Mesenchymal stem cell (in vitro differentiated cells and primary cell): ENCODE measurements around the gene CLCNKA.
"Not testable (repeated sequence)": the region's sequence is repeated elsewhere in the genome, so short reads cannot be mapped to it uniquely, and the experiment has no call there.

Experiments used
- DNase-seq: peaks from one replicate; pipeline ENCODE4 v3.0.0-alpha.2; 2013
- H2AFZ ChIP-seq: one replicate; pipeline ENCODE4 v1.6.1; 2013; ENCODE audit warnings: low read depth, mild to moderate bottlenecking, control low read depth, inconsistent platforms, low read length, moderate library complexity
- H2AK5ac ChIP-seq: 2 replicates; pipeline ENCODE4 v1.6.1; 2013; ENCODE audit warnings: low read length, moderate library complexity, mild to moderate bottlenecking, inconsistent platforms; ENCODE audit not compliant: severe bottlenecking
- H2BK120ac ChIP-seq: one replicate; pipeline ENCODE4 v1.6.1; 2013; ENCODE audit warnings: low read depth, mild to moderate bottlenecking, inconsistent platforms, low read length, moderate library complexity
- H2BK12ac ChIP-seq, 2 experiments: one replicate each; pipeline ENCODE4 v1.6.1; 2013; ENCODE audit warnings: inconsistent platforms in 2 of 2, low read length in 2 of 2, mild to moderate bottlenecking in 2 of 2, moderate library complexity in 2 of 2, control low read depth in 1 of 2
- H2BK15ac ChIP-seq: one replicate; pipeline ENCODE4 v1.6.1; 2013; ENCODE audit warnings: mild to moderate bottlenecking, low read depth, inconsistent platforms; ENCODE audit not compliant: poor library complexity, severe bottlenecking
- H2BK5ac ChIP-seq: 2 replicates; pipeline ENCODE4 v1.6.1; 2013; ENCODE audit warnings: low read depth, mild to moderate bottlenecking, low read length, control low read depth, inconsistent platforms; ENCODE audit not compliant: poor library complexity, severe bottlenecking
- H3K14ac ChIP-seq, 2 experiments: one replicate each; pipeline ENCODE4 v1.6.1; 2013; ENCODE audit warnings: inconsistent platforms in 2 of 2, low read length in 2 of 2, control low read depth in 1 of 2, mild to moderate bottlenecking in 1 of 2, moderate library complexity in 1 of 2
- H3K18ac ChIP-seq, 2 experiments: one replicate each; pipeline ENCODE4 v1.6.1; 2013; ENCODE audit warnings: inconsistent platforms in 2 of 2, low read length in 2 of 2, control low read depth in 1 of 2, low read depth in 1 of 2, mild to moderate bottlenecking in 1 of 2
- H3K23ac ChIP-seq, 2 experiments: one replicate each; pipeline ENCODE4 v1.6.1; 2013; ENCODE audit warnings: inconsistent platforms in 2 of 2, low read length in 2 of 2, mild to moderate bottlenecking in 2 of 2, moderate library complexity in 2 of 2, control low read depth in 1 of 2
- H3K27ac ChIP-seq: 2 replicates; pipeline ENCODE4 v1.5.1; 2013; ENCODE audit warnings: mild to moderate bottlenecking, moderate library complexity, low read length, control low read depth, inconsistent platforms; ENCODE audit not compliant: poor library complexity, severe bottlenecking
- H3K27me3 ChIP-seq, 2 experiments: 2 replicates each; pipeline versions ENCODE4 v1.6.1 to v1.7.0; 2013; ENCODE audit warnings: low read length in 2 of 2, mild to moderate bottlenecking in 2 of 2, moderate library complexity in 2 of 2, control low read depth in 1 of 2, inconsistent platforms in 1 of 2; ENCODE audit not compliant: control insufficient read depth in 1 of 2, insufficient read depth in 1 of 2
- H3K36me3 ChIP-seq, 2 experiments: 2 replicates each; pipeline versions ENCODE4 v1.6.1 to v1.7.0; 2013; ENCODE audit warnings: low read length in 2 of 2, control low read depth in 1 of 2, inconsistent platforms in 1 of 2, low read depth in 1 of 2, mild to moderate bottlenecking in 1 of 2; ENCODE audit not compliant: insufficient read depth in 2 of 2, control insufficient read depth in 1 of 2
- H3K4ac ChIP-seq, 2 experiments: one replicate each; pipeline ENCODE4 v1.6.1; 2013; ENCODE audit warnings: inconsistent platforms in 2 of 2, low read length in 2 of 2, mild to moderate bottlenecking in 2 of 2, moderate library complexity in 2 of 2, control low read depth in 1 of 2, low read depth in 1 of 2
- H3K4me1 ChIP-seq: 2 replicates; pipeline ENCODE4 v1.6.1; 2013; ENCODE audit warnings: low read depth, low read length, control low read depth; ENCODE audit not compliant: control insufficient read depth, insufficient read depth
- H3K4me2 ChIP-seq: 2 replicates; pipeline ENCODE4 v1.6.1; 2013; ENCODE audit warnings: low read length, mild to moderate bottlenecking, inconsistent platforms; ENCODE audit not compliant: poor library complexity, severe bottlenecking
- H3K4me3 ChIP-seq, 2 experiments: 2 replicates each; pipeline versions ENCODE4 v1.5.1 to v1.7.0; 2013; ENCODE audit warnings: low read length in 2 of 2, mild to moderate bottlenecking in 2 of 2, control low read depth in 1 of 2, low read depth in 1 of 2; ENCODE audit not compliant: insufficient read depth in 1 of 2
- H3K79me1 ChIP-seq: replicated peaks from 2 replicates; pipeline ENCODE4 v1.6.1; 2013; ENCODE audit warnings: mild to moderate bottlenecking, control low read depth, low read length, inconsistent platforms; ENCODE audit not compliant: poor library complexity, severe bottlenecking
- H3K9ac ChIP-seq: 2 replicates; pipeline ENCODE4 v1.7.0; 2013; ENCODE audit warnings: mild to moderate bottlenecking, low read length, moderate library complexity
- H3K9me3 ChIP-seq: 2 replicates; pipeline ENCODE4 v1.7.0; 2013; ENCODE audit warnings: mild to moderate bottlenecking, low read length; ENCODE audit not compliant: control insufficient read depth
- H4K8ac ChIP-seq: one replicate; pipeline ENCODE4 v1.6.1; 2013; ENCODE audit warnings: inconsistent platforms, mild to moderate bottlenecking, low read length, moderate library complexity
- H4K91ac ChIP-seq: one replicate; pipeline ENCODE4 v1.6.1; 2013; ENCODE audit warnings: mild to moderate bottlenecking, low read length, inconsistent platforms
- WGBS: methylation state at CpG from one replicate; pipeline ENCODE4 v1.1.7; 2013; ENCODE audit warnings: mixed read lengths; 5-methylcytosine and 5-hydroxymethylcytosine counted together

The CLCNKA gene

GRCh38 chr1:16031551-16031950 is 9.7 kb downstream of the CLCNKA start:
- Histone ChIP-seq H3K9ac (no peak overlapping the region), H3K9me3 (no peaks in the 10 kb centered on the region), H3K27ac (no peak overlapping the region), H3K23ac (no peak overlapping the region), H3K4ac (no peak overlapping the region), H3K4me2 (no peak overlapping the region), H2BK5ac (no peak overlapping the region), H3K27me3 (peaks cover 0 to 22% of the 10 kb centered on the region in 2 experiments), H3K4me1 (peaks cover 6% of the 10 kb centered on the region), H2BK12ac (no peak overlapping the region), H3K14ac (no peak overlapping the region), H4K91ac (no peak overlapping the region), H3K18ac (no peak overlapping the region), H2BK120ac (no peak overlapping the region), H2AFZ (no peak overlapping the region), H3K4me3 (no peak overlapping the region), H2AK5ac (no peak overlapping the region), H3K36me3 (no peaks in the 10 kb centered on the region), H3K79me1 (no peaks in the 10 kb centered on the region), H4K8ac (no peak overlapping the region), H2BK15ac (no peak overlapping the region)
- DNase-seq: no peak
- 92% methylated on average over 7 of the region's 8 CpGs for WGBS

DNA sequence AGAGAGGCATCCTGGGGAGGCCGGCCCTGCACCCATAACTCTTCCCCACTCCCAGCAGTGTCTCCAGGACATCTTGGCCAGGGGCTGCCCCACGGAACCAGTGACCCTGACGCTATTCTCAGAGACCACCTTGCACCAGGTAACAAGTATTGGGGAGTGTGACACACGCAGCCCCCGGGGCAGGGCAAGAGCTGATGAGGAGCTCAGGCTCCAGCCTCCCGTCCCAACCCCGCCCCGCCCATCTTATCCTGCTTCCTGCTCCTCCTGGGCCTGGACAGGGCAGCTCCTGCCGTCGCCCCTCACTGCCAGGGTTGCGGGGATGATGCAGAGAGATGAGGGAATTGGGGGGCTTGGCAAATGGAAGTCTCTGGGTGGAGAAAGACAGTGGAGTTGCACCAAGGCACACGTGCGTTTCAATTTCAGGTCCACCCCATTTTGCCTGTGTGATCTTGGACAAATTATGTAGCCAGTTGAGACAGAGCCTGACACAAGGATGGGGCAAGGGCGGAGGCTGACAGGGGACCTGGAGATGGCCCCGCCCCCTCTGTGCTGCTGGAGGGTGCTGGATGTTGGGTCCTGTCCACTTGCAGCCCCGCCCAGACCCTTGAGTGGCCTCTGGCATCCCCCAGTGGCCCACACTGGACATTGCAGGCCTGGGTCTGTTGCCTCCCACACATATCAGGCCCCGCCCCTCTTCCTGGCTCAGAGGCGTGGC is 10.7 kb downstream of the CLCNKA start:
- H3K36me3 ChIP-seq: no peaks in the 10 kb centered on the region
- no peak overlapping the region for H2BK5ac ChIP-seq
- no peak overlapping the region for H3K23ac ChIP-seq
- H4K8ac ChIP-seq: no peak overlapping the region
- H3K9ac ChIP-seq: no peak overlapping the region
- no peak overlapping the region for H2BK12ac ChIP-seq
- no peak overlapping the region for H3K4me2 ChIP-seq
- no peak overlapping the region for H2AFZ ChIP-seq
- H3K14ac ChIP-seq: no peak overlapping the region
- H2AK5ac ChIP-seq: no peak overlapping the region
- H3K4ac ChIP-seq: no peak overlapping the region
- no peak overlapping the region for H3K27ac ChIP-seq
- DNase-seq: peak; percentile 88
- H3K79me1 ChIP-seq: no peaks in the 10 kb centered on the region
- no peak overlapping the region for H2BK15ac ChIP-seq
- WGBS: 67% methylated on average over 18 of the region's 18 CpGs
- H3K4me1 ChIP-seq: peaks cover 3% of the 10 kb centered on the region
- no peak overlapping the region for H3K4me3 ChIP-seq
- no peaks in the 10 kb centered on the region for H3K9me3 ChIP-seq
- H2BK120ac ChIP-seq: no peak overlapping the region
- peaks cover 7 to 26% of the 10 kb centered on the region in 2 experiments for H3K27me3 ChIP-seq
- no peak overlapping the region for H3K18ac ChIP-seq
- no peak overlapping the region for H4K91ac ChIP-seq

- H2BK120ac ChIP-seq, H2AFZ ChIP-seq, H3K14ac ChIP-seq, H4K91ac ChIP-seq, H4K8ac ChIP-seq, DNase-seq, H3K4me3 ChIP-seq, H3K27ac ChIP-seq, H3K9ac ChIP-seq, H3K4me2 ChIP-seq, H3K79me1 ChIP-seq, H3K4ac ChIP-seq, H2AK5ac ChIP-seq, H3K9me3 ChIP-seq, H3K23ac ChIP-seq, H3K4me1 ChIP-seq, H2BK12ac ChIP-seq, H2BK5ac ChIP-seq, H3K36me3 ChIP-seq: not testable (repeated sequence)
- Histone ChIP-seq H2BK15ac (peak overlapping the region; percentile 54), H3K27me3 (peaks cover 11 to 29% of the 10 kb centered on the region in 2 experiments), H3K18ac (peak overlapping the region in 1 of 2 experiments; percentile 69)
- 58% methylated on average over 4 of the region's 7 CpGs for WGBS
Observed at GRCh38 chr1:16033103-16033632, 11.3 kb downstream of the CLCNKA start.

- not testable (repeated sequence) for H3K79me1 ChIP-seq, H3K23ac ChIP-seq, H4K8ac ChIP-seq, H2BK15ac ChIP-seq, H3K4me3 ChIP-seq, H3K4me2 ChIP-seq, H3K9me3 ChIP-seq, H3K27ac ChIP-seq, H2BK12ac ChIP-seq, H3K9ac ChIP-seq, H2BK120ac ChIP-seq, H3K36me3 ChIP-seq, H2AK5ac ChIP-seq, DNase-seq, H3K18ac ChIP-seq, H3K14ac ChIP-seq, H3K4me1 ChIP-seq, H2BK5ac ChIP-seq, H3K4ac ChIP-seq, H4K91ac ChIP-seq, H2AFZ ChIP-seq
- WGBS: 91% methylated on average over 7 of the region's 11 CpGs
- peaks cover 15 to 37% of the 10 kb centered on the region in 2 experiments for H3K27me3 ChIP-seq
Observed at GRCh38 chr1:16036461-16036860, 14.6 kb downstream of the CLCNKA start.
